AG04450 (cell line): ENCODE measurements around the gene VAMP8. TPM values are rescaled to one million over a fixed set of nuclear protein-coding genes. Genes with fewer than 3 reads are reported as not detected.
A peak's percentile ranks its signal among the peaks of the same experiment; 100 is the strongest.

ENCODE experiments used
- CTCF ChIA-PET: fragments of 300-600, 350-600 bp; formaldehyde crosslinking; extraction: SDS; loops from one replicate; lab custom pipeline; 2022; ENCODE audit warnings: antibody characterized with exemption, inconsistent platforms; lab: Charles Lee
- POLR2A ChIA-PET: fragments of 350-600 bp; formaldehyde crosslinking; extraction: SDS; loops from one replicate; lab custom pipeline; 2021; ENCODE audit warnings: antibody characterized with exemption, inconsistent platforms; lab: Yijun Ruan, JAX
- DNase-seq: peaks from one replicate; pipeline ENCODE4 v3.0.0-alpha.2; 2011; ENCODE audit warnings: low read depth, low spot score
- H3K27ac ChIP-seq: one replicate; pipeline ENCODE4 v1.5.1; 2012; ENCODE audit warnings: low read depth, low read length, control low read depth
- H3K27me3 ChIP-seq: one replicate; pipeline ENCODE4 v1.6.0; 2012; ENCODE audit warnings: low read length; ENCODE audit not compliant: control insufficient read depth, insufficient read depth
- H3K4me3 ChIP-seq: 2 replicates; pipeline ENCODE4 v1.5.1; 2011; ENCODE audit warnings: mild to moderate bottlenecking, low read depth, low read length, control low read depth
- H3K9me3 ChIP-seq: 2 replicates; pipeline ENCODE4 v1.5.1; 2012; ENCODE audit warnings: low read length; ENCODE audit not compliant: control insufficient read depth, insufficient read depth
- CTCF ChIP-seq: IDR thresholded peaks from 2 replicates; pipeline ENCODE4 v1.5.1; 2011; ENCODE audit warnings: low read depth, low read length, control low read depth, inconsistent platforms
- polyA plus RNA-seq: library from polyadenylated mRNA; depleted of rRNA; stranded (reverse); fragments of >200 nt; gene quantifications from 2 replicates; pipeline ENCODE4 v1.2.3, GENCODE V29; 2011

Gene VAMP8
- polyA plus RNA-seq, 1 experiment = 3.6 TPM

- TF ChIP-seq CTCF = no peak
- no peak overlapping the region for H3K27ac ChIP-seq
- ChIA-PET CTCF (no interaction called here), POLR2A (no interaction called here)
- no peaks in the 10 kb centered on the region; the same call in 1 of the 2 replicates for H3K9me3 ChIP-seq
- H3K27me3 ChIP-seq = no peaks in the 10 kb centered on the region
- no peak for DNase-seq
- no peak overlapping the region for H3K4me3 ChIP-seq
Measured at GRCh38 chr2:85598594-85599340, 21.4 kb downstream of the VAMP8 start.

- H3K27me3 ChIP-seq = no peaks in the 10 kb centered on the region
- POLR2A ChIA-PET = no interaction called here
- H3K4me3 ChIP-seq = no peak overlapping the region
- DNase-seq = no peak
- no peak for TF ChIP-seq CTCF
- no peak overlapping the region for H3K27ac ChIP-seq
- H3K9me3 ChIP-seq = no peaks in the 10 kb centered on the region; the same call in 1 of the 2 replicates
- CTCF ChIA-PET = interaction anchor here (0.9 kb wide), 1 partner anchor 47 kb away, joined by 3 read pairs; no protein-coding TSS in a partner anchor
Measured at GRCh38 chr2:85599468-85600234, 22.3 kb downstream of the VAMP8 start.

GRCh38 chr2:85600235-85600575 is 22.8 kb downstream of the VAMP8 start:
- ChIA-PET CTCF (interaction anchor here (0.9 to 1.4 kb wide), 2 partner anchors 37 to 48 kb away, joined by 3 to 4 read pairs; no protein-coding TSS in a partner anchor), POLR2A (interaction anchor here (1.5 kb wide), 1 partner anchor 9 kb away, joined by 3 read pairs; no protein-coding TSS in a partner anchor)
- no peaks in the 10 kb centered on the region for H3K27me3 ChIP-seq
- no peaks in the 10 kb centered on the region; the same call in 1 of the 2 replicates for H3K9me3 ChIP-seq
- DNase-seq = no peak
- H3K4me3 ChIP-seq = no peak overlapping the region
- no peak overlapping the region for H3K27ac ChIP-seq
- no peak for TF ChIP-seq CTCF

- DNase-seq = no peak
- ChIA-PET CTCF (interaction anchor here (1.4 kb wide), 1 partner anchor 36 kb away, joined by 4 read pairs; no protein-coding TSS in a partner anchor), POLR2A (interaction anchor here (0.6 to 2.0 kb wide), 3 partner anchors 10 to 62 kb away, joined by 3 to 10 read pairs (median 3); partner anchors contain the start of gene MAT2A)
- Histone ChIP-seq H3K4me3 (peak overlapping the region; percentile 96), H3K27me3 (no peaks in the 10 kb centered on the region), H3K9me3 (no peaks in the 10 kb centered on the region; the same call in 1 of the 2 replicates), H3K27ac (no peak overlapping the region)
- TF ChIP-seq CTCF = no peak
Measured at GRCh38 chr2:85600951-85601770, 23.8 kb downstream of the VAMP8 start.
